ENCODE data around the gene C4orf50.

C4orf50 gene

DNA sequence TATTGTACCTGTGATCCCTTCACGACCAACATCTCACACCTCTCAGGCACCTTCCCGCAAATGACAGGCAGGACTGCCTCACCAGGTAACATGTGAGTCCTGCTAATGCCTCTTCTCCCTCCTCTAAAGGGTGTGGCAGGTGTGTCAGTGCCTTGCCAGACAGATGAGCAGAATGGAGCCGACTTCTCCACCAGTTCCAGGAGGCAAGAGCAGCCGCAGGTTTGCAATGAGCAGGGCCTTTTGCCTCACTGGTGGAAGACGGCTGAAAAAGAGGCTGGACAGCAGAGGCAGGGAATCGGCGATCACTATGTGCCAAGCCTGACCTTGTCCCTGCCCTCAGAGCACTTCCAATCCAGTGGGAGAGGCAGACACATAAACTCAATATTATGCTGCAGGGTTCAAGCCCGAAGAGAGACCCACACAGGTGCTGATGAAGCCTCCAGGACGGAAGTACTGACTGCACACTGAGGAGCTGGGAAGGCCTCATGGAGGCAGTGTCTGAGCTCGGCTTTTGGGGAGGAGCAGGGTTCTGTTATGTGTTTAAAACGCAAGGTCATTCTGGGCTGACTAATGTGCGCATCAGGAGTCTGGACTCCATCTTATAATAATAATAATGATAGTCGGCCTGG, 57.9 kb downstream of the C4orf50 start:
- Histone ChIP-seq H3K36me3 (replicated peaks) (no peaks in the 10 kb centered on the region), H3K27ac (no peak overlapping the region), H3K27me3 (replicated peaks) (no peaks in the 10 kb centered on the region), H3K4me3 (ENCODE audit: low read depth, low read length) (no peak overlapping the region)
- TF ChIP-seq, protein P1, sequence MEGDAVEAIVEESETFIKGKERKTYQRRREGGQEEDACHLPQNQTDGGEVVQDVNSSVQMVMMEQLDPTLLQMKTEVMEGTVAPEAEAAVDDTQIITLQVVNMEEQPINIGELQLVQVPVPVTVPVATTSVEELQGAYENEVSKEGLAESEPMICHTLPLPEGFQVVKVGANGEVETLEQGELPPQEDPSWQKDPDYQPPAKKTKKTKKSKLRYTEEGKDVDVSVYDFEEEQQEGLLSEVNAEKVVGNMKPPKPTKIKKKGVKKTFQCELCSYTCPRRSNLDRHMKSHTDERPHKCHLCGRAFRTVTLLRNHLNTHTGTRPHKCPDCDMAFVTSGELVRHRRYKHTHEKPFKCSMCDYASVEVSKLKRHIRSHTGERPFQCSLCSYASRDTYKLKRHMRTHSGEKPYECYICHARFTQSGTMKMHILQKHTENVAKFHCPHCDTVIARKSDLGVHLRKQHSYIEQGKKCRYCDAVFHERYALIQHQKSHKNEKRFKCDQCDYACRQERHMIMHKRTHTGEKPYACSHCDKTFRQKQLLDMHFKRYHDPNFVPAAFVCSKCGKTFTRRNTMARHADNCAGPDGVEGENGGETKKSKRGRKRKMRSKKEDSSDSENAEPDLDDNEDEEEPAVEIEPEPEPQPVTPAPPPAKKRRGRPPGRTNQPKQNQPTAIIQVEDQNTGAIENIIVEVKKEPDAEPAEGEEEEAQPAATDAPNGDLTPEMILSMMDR (IDR thresholded peaks at IDR 0.05; ENCODE audit: low read depth, low read length, missing control alignments) = no peak
- no peak for DNase-seq
- in situ Hi-C loops (cut with HindIII; ENCODE audit: low pct_ligation_motif_present, low sequenced_read_pairs) = no loop called here

GRCh38 chr4:5959211-5959982, 58.8 kb downstream of the C4orf50 start:
- H3K27ac ChIP-seq = no peak overlapping the region
- TF ChIP-seq, protein P1 (IDR thresholded peaks at IDR 0.05; ENCODE audit: low read depth, low read length, missing control alignments) = no peak
- no peaks in the 10 kb centered on the region for H3K36me3 ChIP-seq (replicated peaks)
- no peak for DNase-seq
- H3K27me3 ChIP-seq (replicated peaks) = no peaks in the 10 kb centered on the region
- in situ Hi-C loops (cut with HindIII; ENCODE audit: low pct_ligation_motif_present, low sequenced_read_pairs) = no loop called here
- no peak overlapping the region for H3K4me3 ChIP-seq (ENCODE audit: low read depth, low read length)

GRCh38 chr4:5958199-5958735, 60.0 kb downstream of the C4orf50 start:
- DNase-seq = no peak
- Histone ChIP-seq H3K27me3 (replicated peaks) (no peaks in the 10 kb centered on the region), H3K27ac (no peak overlapping the region), H3K4me3 (ENCODE audit: low read depth, low read length) (no peak overlapping the region), H3K36me3 (replicated peaks) (no peaks in the 10 kb centered on the region)
- in situ Hi-C loops (cut with HindIII; ENCODE audit: low pct_ligation_motif_present, low sequenced_read_pairs) = no loop called here
- TF ChIP-seq, protein P1 (IDR thresholded peaks at IDR 0.05; ENCODE audit: low read depth, low read length, missing control alignments) = no peak

GRCh38 chr4:5957076-5957475, 61.2 kb downstream of the C4orf50 start:
- TF ChIP-seq, protein P1 (IDR thresholded peaks at IDR 0.05; ENCODE audit: low read depth, low read length, missing control alignments) = no peak
- in situ Hi-C loops (cut with HindIII; ENCODE audit: low pct_ligation_motif_present, low sequenced_read_pairs) = no loop called here
- Histone ChIP-seq H3K27me3 (replicated peaks) (no peaks in the 10 kb centered on the region), H3K27ac (no peak overlapping the region), H3K4me3 (ENCODE audit: low read depth, low read length) (no peak overlapping the region), H3K36me3 (replicated peaks) (no peaks in the 10 kb centered on the region)
- no peak for DNase-seq

DNA sequence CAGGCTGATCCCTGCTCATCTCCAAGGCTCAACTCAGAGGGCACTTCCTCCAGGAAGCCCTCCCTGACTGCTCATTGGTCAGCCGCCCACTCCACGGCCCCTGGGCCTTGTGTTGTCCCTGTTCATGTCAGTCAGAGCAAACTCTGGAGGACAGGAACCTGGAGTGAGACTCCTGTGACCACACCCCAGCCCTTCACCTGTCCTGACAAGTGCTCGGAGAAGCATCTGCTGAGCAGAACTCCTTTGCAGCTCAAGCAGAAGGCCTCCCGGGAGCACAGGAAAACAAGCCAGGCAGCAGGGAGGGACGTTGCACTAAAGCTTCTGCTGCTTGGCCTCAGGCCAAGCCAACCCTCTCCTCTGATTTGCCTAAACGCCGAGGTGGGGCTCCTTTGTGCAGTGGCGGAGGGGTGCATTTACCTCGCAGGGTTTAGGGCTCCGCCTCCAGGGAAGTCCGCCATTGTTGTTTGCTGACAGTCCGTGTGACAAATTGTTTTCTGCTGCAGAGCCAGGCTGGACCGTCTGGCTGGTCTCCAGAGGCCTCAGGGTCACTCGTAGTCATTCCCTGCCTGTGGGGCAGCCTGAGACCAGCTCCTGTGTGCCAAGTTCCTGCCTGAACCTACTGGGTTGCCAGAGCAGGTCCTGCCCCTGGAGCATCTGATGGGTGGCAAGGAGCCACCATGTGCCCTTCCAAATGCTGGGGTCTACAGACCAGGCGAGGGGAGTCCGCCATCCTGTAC, 61.8 kb downstream of the C4orf50 start:
- no peak for DNase-seq
- no peaks in the 10 kb centered on the region for H3K27me3 ChIP-seq (replicated peaks)
- no peak overlapping the region for H3K4me3 ChIP-seq (ENCODE audit: low read depth, low read length)
- no peaks in the 10 kb centered on the region for H3K36me3 ChIP-seq (replicated peaks)
- TF ChIP-seq, protein P1 (IDR thresholded peaks at IDR 0.05; ENCODE audit: low read depth, low read length, missing control alignments) = no peak
- H3K27ac ChIP-seq = no peak overlapping the region
- in situ Hi-C loops (cut with HindIII; ENCODE audit: low pct_ligation_motif_present, low sequenced_read_pairs) = no loop called here
